Hepatocyte (in vitro differentiated cells): ENCODE data around the gene NCAM1. TPM values are rescaled to one million over a fixed set of nuclear protein-coding genes. Genes with fewer than 3 reads are reported as not detected.

Experiments used
- DNase-seq: peaks from one replicate; pipeline ENCODE4 v3.0.0-alpha.2; 2016; ENCODE audit warnings: low spot score
- H2AFZ ChIP-seq: fragments of 200-600 bp; sonication (generic); 2 replicates; pipeline ENCODE4 v1.6.0; 2016; ENCODE audit warnings: antibody characterized with exemption, mild to moderate bottlenecking
- H3K27ac ChIP-seq: fragments of 200-600 bp; sonication (generic); 2 replicates; pipeline ENCODE4 v1.5.1; 2016; ENCODE audit warnings: mild to moderate bottlenecking
- H3K27me3 ChIP-seq: fragments of 200-600 bp; sonication (generic); 2 replicates; pipeline ENCODE4 v1.6.1; 2016
- H3K36me3 ChIP-seq: fragments of 200-600 bp; sonication (generic); replicated peaks from 2 replicates; pipeline ENCODE4 v1.5.1; 2016; ENCODE audit warnings: low read depth; ENCODE audit not compliant: insufficient read depth
- H3K4me1 ChIP-seq: fragments of 200-600 bp; sonication (generic); 2 replicates; pipeline ENCODE4 v1.5.1; 2016; ENCODE audit warnings: mild to moderate bottlenecking, moderate library complexity; ENCODE audit not compliant: insufficient read depth
- H3K4me2 ChIP-seq: fragments of 200-600 bp; sonication (generic); 2 replicates; pipeline ENCODE4 v1.6.0; 2016
- H3K4me3 ChIP-seq: fragments of 200-600 bp; sonication (generic); 2 replicates; pipeline ENCODE4 v1.5.1; 2016; ENCODE audit warnings: mild to moderate bottlenecking
- H3K79me2 ChIP-seq: fragments of 200-600 bp; sonication (generic); 2 replicates; pipeline ENCODE4 v1.6.0; 2017; ENCODE audit warnings: mild to moderate bottlenecking
- H3K9me2 ChIP-seq: fragments of 200-600 bp; sonication (generic); replicated peaks from 2 replicates; pipeline ENCODE4 v1.6.0; 2017; ENCODE audit warnings: mild to moderate bottlenecking; ENCODE audit not compliant: insufficient read depth
- H3K9me3 ChIP-seq: fragments of 200-600 bp; sonication (generic); 2 replicates; pipeline ENCODE4 v1.5.1; 2016; ENCODE audit warnings: low read depth, mild to moderate bottlenecking
- H4K20me1 ChIP-seq: fragments of 200-600 bp; sonication (generic); 2 replicates; pipeline ENCODE4 v1.6.0; 2016; ENCODE audit warnings: mild to moderate bottlenecking; ENCODE audit not compliant: insufficient read depth, poor library complexity, severe bottlenecking
- EZH2 ChIP-seq: fragments of 200-600 bp; sonication (generic); IDR thresholded peaks from 2 replicates; pipeline ENCODE4 v1.6.1; 2016; ENCODE audit warnings: antibody characterized with exemption, mild to moderate bottlenecking, borderline replicate concordance
- EZH2phosphoT487 ChIP-seq: fragments of 200-600 bp; sonication (generic); IDR thresholded peaks from one replicate; pipeline ENCODE4 v1.6.1; 2018; ENCODE audit warnings: antibody characterized with exemption, mild to moderate bottlenecking, low read depth, moderate library complexity; ENCODE audit not compliant: unreplicated experiment, severe bottlenecking
- WGBS: methylation state at CpG from one replicate; pipeline ENCODE4 v1.1.6; 2016; ENCODE audit warnings: low lambda C conversion rate; ENCODE audit errors: missing lambda C conversion rate; 5-methylcytosine and 5-hydroxymethylcytosine counted together
- polyA plus RNA-seq: library from polyadenylated mRNA; unstranded; fragments of >200 nt; fragmentation: Nextera tagmentation; extraction: Ambion mirVana; gene quantifications from 2 replicates; pipeline ENCODE4 v1.2.1, GENCODE V29; 2016
- total RNA-seq: library from RNA; depleted of rRNA; stranded (reverse); fragments of >200 nt; gene quantifications from 2 replicates; pipeline ENCODE4 v1.2.3, GENCODE V29; 2014
- TF ChIP-seq, protein P1 (sequence below): fragments of 200-600 bp; sonication (generic); IDR thresholded peaks from 2 replicates; pipeline ENCODE4 v1.5.1; 2016; ENCODE audit warnings: antibody characterized with exemption, mild to moderate bottlenecking; ENCODE audit not compliant: poor library complexity

Gene NCAM1
- total and polyA plus RNA-seq, 2 experiments from 2014 or later: 12.4 to 27.2 TPM

DNA sequence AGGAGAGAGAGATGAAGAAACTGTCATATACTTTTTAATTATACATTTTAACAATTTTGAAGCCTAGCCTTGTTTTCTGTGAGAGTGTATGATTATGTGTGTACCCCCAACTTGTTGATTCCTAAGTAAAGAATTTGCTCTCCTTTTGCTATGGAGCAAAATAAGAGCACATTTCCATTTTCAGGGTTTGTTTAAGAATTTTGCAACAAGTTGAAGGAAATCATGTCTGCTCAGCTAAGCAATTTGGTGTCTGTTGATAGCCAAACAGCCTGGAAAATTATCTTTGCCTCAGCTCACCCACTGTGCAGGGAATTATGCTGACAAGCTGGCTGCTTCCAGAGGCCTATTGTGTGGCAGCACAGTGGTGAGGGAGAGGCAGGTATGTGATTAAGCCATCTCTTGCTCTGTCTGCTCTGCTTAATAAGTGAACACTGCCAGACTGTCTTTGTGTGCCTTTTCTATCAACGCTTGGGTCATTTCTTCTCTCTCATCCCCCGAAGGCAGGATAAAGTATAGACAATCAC is 218.0 kb downstream of the NCAM1 start:
- H2AFZ ChIP-seq: no peak overlapping the region
- TF ChIP-seq EZH2phosphoT487 (no peak), EZH2 (no peak)
- TF ChIP-seq, protein P1, sequence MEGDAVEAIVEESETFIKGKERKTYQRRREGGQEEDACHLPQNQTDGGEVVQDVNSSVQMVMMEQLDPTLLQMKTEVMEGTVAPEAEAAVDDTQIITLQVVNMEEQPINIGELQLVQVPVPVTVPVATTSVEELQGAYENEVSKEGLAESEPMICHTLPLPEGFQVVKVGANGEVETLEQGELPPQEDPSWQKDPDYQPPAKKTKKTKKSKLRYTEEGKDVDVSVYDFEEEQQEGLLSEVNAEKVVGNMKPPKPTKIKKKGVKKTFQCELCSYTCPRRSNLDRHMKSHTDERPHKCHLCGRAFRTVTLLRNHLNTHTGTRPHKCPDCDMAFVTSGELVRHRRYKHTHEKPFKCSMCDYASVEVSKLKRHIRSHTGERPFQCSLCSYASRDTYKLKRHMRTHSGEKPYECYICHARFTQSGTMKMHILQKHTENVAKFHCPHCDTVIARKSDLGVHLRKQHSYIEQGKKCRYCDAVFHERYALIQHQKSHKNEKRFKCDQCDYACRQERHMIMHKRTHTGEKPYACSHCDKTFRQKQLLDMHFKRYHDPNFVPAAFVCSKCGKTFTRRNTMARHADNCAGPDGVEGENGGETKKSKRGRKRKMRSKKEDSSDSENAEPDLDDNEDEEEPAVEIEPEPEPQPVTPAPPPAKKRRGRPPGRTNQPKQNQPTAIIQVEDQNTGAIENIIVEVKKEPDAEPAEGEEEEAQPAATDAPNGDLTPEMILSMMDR: no peak
- no peaks in the 10 kb centered on the region for H3K9me3 ChIP-seq
- no peaks in the 10 kb centered on the region for H3K36me3 ChIP-seq
- H3K79me2 ChIP-seq: no peaks in the 10 kb centered on the region
- H3K9me2 ChIP-seq: no peaks in the 10 kb centered on the region
- DNase-seq: no peak
- H3K27ac ChIP-seq: no peak overlapping the region
- no peak overlapping the region for H3K4me3 ChIP-seq
- WGBS: 41% methylated on average over 2 of the region's 2 CpGs
- H3K27me3 ChIP-seq: no peaks in the 10 kb centered on the region
- peaks cover 18% of the 10 kb centered on the region for H3K4me1 ChIP-seq
- H4K20me1 ChIP-seq: no peaks in the 10 kb centered on the region
- no peak overlapping the region for H3K4me2 ChIP-seq

DNA sequence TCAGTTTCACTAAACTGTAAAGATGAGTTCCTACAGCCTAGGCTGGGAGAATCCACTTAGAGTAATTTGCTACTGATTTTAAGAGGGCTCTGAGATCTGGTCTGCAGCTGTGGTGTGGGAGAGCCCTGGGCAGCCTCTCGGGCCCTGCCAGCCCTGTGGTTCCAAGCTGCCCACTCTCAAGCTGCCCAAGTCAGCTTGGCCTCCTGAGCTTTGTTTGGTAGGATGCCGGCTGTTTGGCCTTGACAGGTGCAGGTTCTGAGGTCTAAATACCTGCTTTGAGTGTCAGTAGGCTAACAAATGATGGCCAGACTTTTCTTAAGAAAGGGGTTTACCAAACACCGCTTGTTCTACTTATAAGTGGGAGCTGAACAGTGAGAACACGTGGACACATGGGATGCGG is 219.9 kb downstream of the NCAM1 start:
- Histone ChIP-seq H3K79me2 (no peaks in the 10 kb centered on the region), H3K36me3 (no peaks in the 10 kb centered on the region), H2AFZ (no peak overlapping the region), H3K9me2 (no peaks in the 10 kb centered on the region), H3K4me1 (peaks cover 14% of the 10 kb centered on the region), H3K9me3 (no peaks in the 10 kb centered on the region), H3K4me3 (no peak overlapping the region), H3K27ac (no peak overlapping the region), H4K20me1 (no peaks in the 10 kb centered on the region), H3K4me2 (no peak overlapping the region), H3K27me3 (no peaks in the 10 kb centered on the region)
- TF ChIP-seq, protein P1: no peak
- no peak for TF ChIP-seq EZH2
- WGBS: 95% methylated on average over 5 of the region's 5 CpGs
- no peak for DNase-seq

DNA sequence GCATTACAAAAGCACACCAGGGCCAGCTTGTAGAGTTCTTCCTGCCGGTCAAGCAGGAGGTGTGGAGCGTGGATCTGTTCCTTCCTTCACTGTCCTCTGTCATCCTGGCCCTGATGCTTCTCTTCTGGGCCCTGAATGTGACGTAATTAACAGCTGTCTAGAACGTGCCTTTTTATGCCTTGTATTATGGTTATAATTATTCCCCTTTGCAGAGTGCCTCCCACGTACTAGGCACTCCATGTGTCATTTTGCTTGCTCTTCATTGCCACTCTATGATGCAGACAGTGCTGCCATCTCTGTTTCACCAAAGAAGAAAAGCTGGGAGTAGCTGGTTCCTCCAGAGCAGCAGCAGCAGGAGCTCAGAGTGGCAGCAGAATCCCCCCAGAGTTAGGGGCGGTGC is 221.1 kb downstream of the NCAM1 start:
- H3K9me2 ChIP-seq: no peaks in the 10 kb centered on the region
- TF ChIP-seq EZH2phosphoT487: no peak
- no peak for DNase-seq
- no peak overlapping the region for H3K27ac ChIP-seq
- no peaks in the 10 kb centered on the region for H4K20me1 ChIP-seq
- no peaks in the 10 kb centered on the region for H3K9me3 ChIP-seq
- 92% methylated on average over 6 of the region's 6 CpGs for WGBS
- H3K4me2 ChIP-seq: no peak overlapping the region
- no peaks in the 10 kb centered on the region for H3K79me2 ChIP-seq
- H3K36me3 ChIP-seq: no peaks in the 10 kb centered on the region
- H3K4me1 ChIP-seq: peaks cover 4% of the 10 kb centered on the region
- no peak overlapping the region for H3K4me3 ChIP-seq
- H2AFZ ChIP-seq: no peak overlapping the region
- H3K27me3 ChIP-seq: no peaks in the 10 kb centered on the region

- Histone ChIP-seq H3K79me2 (no peaks in the 10 kb centered on the region), H3K4me2 (no peak overlapping the region), H3K4me3 (no peak overlapping the region), H4K20me1 (no peaks in the 10 kb centered on the region), H3K9me2 (no peaks in the 10 kb centered on the region), H3K27me3 (no peaks in the 10 kb centered on the region), H3K36me3 (no peaks in the 10 kb centered on the region), H2AFZ (no peak overlapping the region), H3K27ac (peak overlapping the region; percentile 63), H3K4me1 (no peaks in the 10 kb centered on the region), H3K9me3 (no peaks in the 10 kb centered on the region)
- peak; percentile 76 for DNase-seq
- TF ChIP-seq, protein P1: no peak
- no peak for TF ChIP-seq EZH2phosphoT487
- TF ChIP-seq EZH2: no peak
- WGBS: 78% methylated on average over 5 of the region's 5 CpGs
Measured at GRCh38 chr11:113184498-113184897, 223.3 kb downstream of the NCAM1 start.
